Upper lobe of right lung (tissue), 1 donor: ENCODE results near the gene S100G. TPM values are rescaled to one million over a fixed set of nuclear protein-coding genes. Genes with fewer than 3 reads are reported as not detected.

ENCODE experiments used
- ATAC-seq: fragments of 200-7000 bp; cut with Tn5 transposase; one replicate; pipeline ENCODE4 v1.9.1; 2020; ENCODE audit warnings: mild to moderate bottlenecking, moderate library complexity
- DNase-seq: peaks from one replicate; pipeline ENCODE4 v3.0.0-alpha.2; 2020
- H3K27ac ChIP-seq: fragments of 200-600 bp; one replicate; pipeline ENCODE4 v1.8.0; 2022
- H3K27me3 ChIP-seq: fragments of 200-600 bp; one replicate; pipeline ENCODE4 v1.8.0; 2022; ENCODE audit warnings: mild to moderate bottlenecking
- H3K36me3 ChIP-seq: fragments of 200-600 bp; one replicate; pipeline ENCODE4 v1.8.0; 2022
- H3K4me1 ChIP-seq: fragments of 200-600 bp; one replicate; pipeline ENCODE4 v1.8.0; 2022
- H3K4me3 ChIP-seq: fragments of 200-600 bp; one replicate; pipeline ENCODE4 v1.8.0; 2022; ENCODE audit warnings: mild to moderate bottlenecking
- H3K9me3 ChIP-seq: fragments of 200-600 bp; one replicate; pipeline ENCODE4 v1.8.0; 2022
- intact Hi-C: fragments of 100-400 bp; cut with DNase I; formaldehyde crosslinking; loops from one replicate; pipeline ENCODE4 v1.11.0; 2022
- total RNA-seq: library from RNA; stranded (reverse); fragmentation: NEBNext Ultra II Directional; extraction: Animal tissue kit (Norgen Biotek cat#: 25700); gene quantifications from one replicate; pipeline ENCODE4 v1.2.1, GENCODE V29; 2021
- TF ChIP-seq, protein P1 (sequence below): fragments of 200-600 bp; IDR thresholded peaks from one replicate; pipeline ENCODE4 v1.8.0; 2022; ENCODE audit warnings: antibody characterized with exemption
- donor health status: DM: no; HTN: yes; CAD: no; lungs with severe emphysema.

S100G gene
- total RNA-seq, 1 donor from 2014 or later: not detected

GRCh38 chrX:16628946-16629595 lies 20.9 kb upstream of the S100G start:
- H3K4me1 ChIP-seq: no peaks in the 10 kb centered on the region
- no peaks in the 10 kb centered on the region for H3K36me3 ChIP-seq
- no peak overlapping the region for H3K27ac ChIP-seq
- no peaks in the 10 kb centered on the region for H3K27me3 ChIP-seq
- no peaks in the 10 kb centered on the region for H3K9me3 ChIP-seq
- TF ChIP-seq, protein P1, sequence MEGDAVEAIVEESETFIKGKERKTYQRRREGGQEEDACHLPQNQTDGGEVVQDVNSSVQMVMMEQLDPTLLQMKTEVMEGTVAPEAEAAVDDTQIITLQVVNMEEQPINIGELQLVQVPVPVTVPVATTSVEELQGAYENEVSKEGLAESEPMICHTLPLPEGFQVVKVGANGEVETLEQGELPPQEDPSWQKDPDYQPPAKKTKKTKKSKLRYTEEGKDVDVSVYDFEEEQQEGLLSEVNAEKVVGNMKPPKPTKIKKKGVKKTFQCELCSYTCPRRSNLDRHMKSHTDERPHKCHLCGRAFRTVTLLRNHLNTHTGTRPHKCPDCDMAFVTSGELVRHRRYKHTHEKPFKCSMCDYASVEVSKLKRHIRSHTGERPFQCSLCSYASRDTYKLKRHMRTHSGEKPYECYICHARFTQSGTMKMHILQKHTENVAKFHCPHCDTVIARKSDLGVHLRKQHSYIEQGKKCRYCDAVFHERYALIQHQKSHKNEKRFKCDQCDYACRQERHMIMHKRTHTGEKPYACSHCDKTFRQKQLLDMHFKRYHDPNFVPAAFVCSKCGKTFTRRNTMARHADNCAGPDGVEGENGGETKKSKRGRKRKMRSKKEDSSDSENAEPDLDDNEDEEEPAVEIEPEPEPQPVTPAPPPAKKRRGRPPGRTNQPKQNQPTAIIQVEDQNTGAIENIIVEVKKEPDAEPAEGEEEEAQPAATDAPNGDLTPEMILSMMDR: no peak
- H3K4me3 ChIP-seq: no peak overlapping the region
- ATAC-seq (no peak), DNase-seq (no peak)
- intact Hi-C loops: no loop called here

DNA sequence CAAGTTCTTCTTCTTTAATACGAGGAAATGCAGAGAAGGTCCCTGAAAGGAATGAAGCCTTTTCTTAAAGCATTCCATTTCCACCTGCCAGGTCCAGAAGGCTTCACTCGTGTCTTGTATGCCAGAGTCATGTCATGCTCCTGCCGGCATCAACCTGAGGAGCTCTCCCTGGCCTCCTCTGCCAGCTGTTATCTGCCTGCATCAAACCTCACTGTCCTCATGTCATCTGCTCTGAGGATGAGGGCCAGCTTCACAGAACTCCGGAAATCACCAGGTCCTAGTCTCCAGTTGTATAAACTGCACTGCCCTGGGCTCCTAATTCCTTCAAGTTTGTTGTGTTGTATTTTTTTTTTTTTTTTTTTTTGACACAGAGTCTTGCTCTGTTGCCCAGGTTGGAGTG lies 20.0 kb upstream of the S100G start:
- DNase-seq (no peak), ATAC-seq (no peak)
- Histone ChIP-seq H3K9me3 (no peaks in the 10 kb centered on the region), H3K27ac (no peak overlapping the region), H3K4me1 (no peaks in the 10 kb centered on the region), H3K27me3 (no peaks in the 10 kb centered on the region), H3K36me3 (no peaks in the 10 kb centered on the region), H3K4me3 (no peak overlapping the region)
- TF ChIP-seq, protein P1: no peak
- intact Hi-C loops: no loop called here

DNA sequence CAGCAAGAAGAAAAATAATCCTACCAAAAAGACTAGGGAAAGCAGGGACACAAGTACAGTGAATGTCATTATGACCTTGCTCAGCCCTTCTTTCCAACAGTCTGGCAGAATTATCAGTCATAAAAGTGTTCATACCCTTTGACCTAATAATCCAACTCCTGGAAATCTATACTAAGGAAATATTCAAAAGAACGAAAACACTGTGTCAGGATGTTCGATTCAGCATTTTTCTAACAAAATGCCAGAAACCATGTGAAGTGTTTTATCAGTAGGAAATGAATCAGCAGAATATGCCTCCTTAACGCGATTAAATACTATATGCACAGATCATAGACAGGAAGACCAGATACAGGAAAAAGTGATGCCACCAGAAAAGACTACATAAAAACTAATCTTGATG lies 16.2 kb upstream of the S100G start:
- H3K9me3 ChIP-seq: no peaks in the 10 kb centered on the region
- intact Hi-C loops: no loop called here

DNA sequence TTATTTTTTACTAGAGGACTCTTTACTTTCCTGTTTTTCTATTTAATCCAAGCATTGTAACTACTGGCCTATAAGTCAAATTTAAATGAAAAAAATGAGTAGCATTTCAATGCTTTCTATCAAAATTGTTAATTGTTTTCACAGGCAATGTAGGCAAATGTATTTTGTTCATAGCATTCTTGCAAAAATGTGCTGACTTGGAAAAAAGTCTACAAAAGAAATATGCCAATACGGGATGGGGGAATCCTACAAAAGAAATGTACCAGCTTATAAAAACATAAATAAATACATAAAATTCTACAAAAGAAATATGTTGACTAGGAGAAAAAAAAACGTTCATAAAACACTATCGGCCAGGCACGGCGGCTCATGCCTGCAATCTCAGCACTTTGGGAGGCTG lies 14.9 kb upstream of the S100G start:
- TF ChIP-seq, protein P1: no peak
- H3K27ac ChIP-seq: no peak overlapping the region
- H3K4me3 ChIP-seq: no peak overlapping the region
- DNase-seq: no peak
- intact Hi-C loops: no loop called here
- H3K9me3 ChIP-seq: no peaks in the 10 kb centered on the region
- no peaks in the 10 kb centered on the region for H3K4me1 ChIP-seq
- H3K27me3 ChIP-seq: no peaks in the 10 kb centered on the region
- no peaks in the 10 kb centered on the region for H3K36me3 ChIP-seq
- no peak for ATAC-seq

More for the DNA sequence above, 16.2 kb upstream of the S100G start:
- H3K27me3 ChIP-seq: no peaks in the 10 kb centered on the region
- H3K4me1 ChIP-seq: no peaks in the 10 kb centered on the region
- ATAC-seq (no peak), DNase-seq (no peak)
- H3K4me3 ChIP-seq: no peak overlapping the region
- H3K27ac ChIP-seq: no peak overlapping the region
- TF ChIP-seq, protein P1: no peak
- no peaks in the 10 kb centered on the region for H3K36me3 ChIP-seq

DNA sequence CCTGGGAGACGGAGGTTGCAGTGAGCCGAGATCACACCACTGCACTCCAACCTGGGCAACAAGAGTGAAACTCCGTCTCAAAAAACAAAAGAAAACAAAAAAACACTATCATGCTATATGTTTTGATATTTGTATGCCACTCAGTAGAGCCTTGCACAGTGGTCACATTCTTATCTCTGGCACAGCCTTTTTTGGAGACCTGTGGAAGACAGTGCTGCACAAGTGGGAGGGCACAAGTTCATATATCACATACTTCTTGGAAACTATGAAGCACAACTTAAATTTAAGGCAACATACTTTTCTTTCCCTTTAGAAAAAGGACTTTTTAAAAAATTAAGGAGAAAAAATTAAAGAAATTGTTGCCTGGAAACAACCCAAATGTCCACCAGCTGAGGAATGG lies 14.4 kb upstream of the S100G start:
- Histone ChIP-seq H3K4me3 (no peak overlapping the region), H3K36me3 (no peaks in the 10 kb centered on the region), H3K9me3 (no peaks in the 10 kb centered on the region), H3K4me1 (no peaks in the 10 kb centered on the region), H3K27me3 (no peaks in the 10 kb centered on the region), H3K27ac (no peak overlapping the region)
- TF ChIP-seq, protein P1: no peak
- no peak for ATAC-seq
- intact Hi-C loops: no loop called here
- no peak for DNase-seq

DNA sequence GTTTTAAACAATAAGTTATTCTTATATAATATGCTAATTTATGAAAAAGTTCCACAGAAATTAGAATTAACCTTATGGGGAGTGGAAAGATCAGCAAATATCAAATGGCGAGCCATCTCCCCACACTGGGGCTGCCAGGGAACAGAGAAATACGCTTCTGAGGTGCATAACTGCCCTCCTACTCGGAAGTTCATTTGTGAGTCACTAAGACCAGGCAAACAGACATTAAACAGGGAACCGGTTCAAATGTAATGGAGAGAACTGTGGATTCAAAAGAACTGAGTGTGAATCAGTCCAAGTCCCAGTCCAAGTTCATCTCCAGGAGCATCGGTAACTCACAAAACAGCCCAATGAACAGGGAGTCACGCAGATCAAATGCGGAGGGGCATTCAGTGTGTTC lies 11.4 kb upstream of the S100G start:
- Histone ChIP-seq H3K4me1 (no peaks in the 10 kb centered on the region), H3K27ac (no peak overlapping the region), H3K36me3 (no peaks in the 10 kb centered on the region), H3K9me3 (no peaks in the 10 kb centered on the region), H3K4me3 (no peak overlapping the region), H3K27me3 (no peaks in the 10 kb centered on the region)
- DNase-seq (no peak), ATAC-seq (no peak)
- intact Hi-C loops: no loop called here
- TF ChIP-seq, protein P1: no peak
